ENCODE data around the gene CCNYL1.
"Not testable (repeated sequence)": the region's sequence is repeated elsewhere in the genome, so short reads cannot be mapped to it uniquely, and the experiment has no call there.

CCNYL1 gene
- long read RNA-seq, donor 1, partial matches to known transcripts, result 0 of 2 reads
- long read RNA-seq, donor 1, other reads (novel, unspliced or antisense), result 0 of 2 reads
- long read RNA-seq, donor 2, partial matches to known transcripts, result 5 of 6 reads
- long read RNA-seq, donor 2, other reads (novel, unspliced or antisense), result 0 of 6 reads
- long read RNA-seq, donor 3, partial matches to known transcripts, result 33 of 36 reads
- long read RNA-seq, donor 3, other reads (novel, unspliced or antisense), result 0 of 36 reads
- long read RNA-seq, donor 4, partial matches to known transcripts, result 0 of 3 reads
- long read RNA-seq, donor 4, other reads (novel, unspliced or antisense), result 0 of 3 reads
- long read RNA-seq, donor 5, partial matches to known transcripts, result 5 of 6 reads
- long read RNA-seq, donor 5, other reads (novel, unspliced or antisense), result 0 of 6 reads
- long read RNA-seq, donor 6, partial matches to known transcripts, result 5 of 5 reads
- long read RNA-seq, donor 6, other reads (novel, unspliced or antisense), result 0 of 5 reads
- long read RNA-seq, donor 7, partial matches to known transcripts, result 12 of 14 reads
- long read RNA-seq, donor 7, other reads (novel, unspliced or antisense), result 0 of 14 reads
- long read RNA-seq, donor 8, partial matches to known transcripts, result 6 of 8 reads
- long read RNA-seq, donor 8, other reads (novel, unspliced or antisense), result 0 of 8 reads

GRCh38 chr2:207710814-207711740, at the start of gene CCNYL1:
Gene CCNYL1, plus strand, starts transcription at chr2:207711640. Its CDS starts 257 bp downstream, at chr2:207711897.
- peak; percentile 83 for DNase-seq

- DNase-seq, result no peak
Observed at GRCh38 chr2:207662203-207662602, 49.2 kb upstream of the CCNYL1 start.

GRCh38 chr2:207663870-207664545, 47.4 kb upstream of the CCNYL1 start:
- DNase-seq, result no peak

GRCh38 chr2:207670887-207671286, 40.6 kb upstream of the CCNYL1 start:
- DNase-seq, result no peak

GRCh38 chr2:207673431-207673830, 38.0 kb upstream of the CCNYL1 start:
- DNase-seq, result no peak

- no peak for DNase-seq
Observed at GRCh38 chr2:207674266-207674774, 37.1 kb upstream of the CCNYL1 start.

- DNase-seq, result no peak
Observed at GRCh38 chr2:207674826-207675225, 36.6 kb upstream of the CCNYL1 start.

- DNase-seq, result no peak
Observed at GRCh38 chr2:207676827-207677354, 34.5 kb upstream of the CCNYL1 start.

- DNase-seq, result peak; percentile 18
Observed at GRCh38 chr2:207681431-207681830, 30.0 kb upstream of the CCNYL1 start.

- DNase-seq, result no peak
Observed at GRCh38 chr2:207682557-207682956, 28.9 kb upstream of the CCNYL1 start.

GRCh38 chr2:207683438-207683837, 28.0 kb upstream of the CCNYL1 start:
- DNase-seq, result no peak

GRCh38 chr2:207683879-207684627, 27.4 kb upstream of the CCNYL1 start:
- DNase-seq, result no peak

- DNase-seq, result no peak
Observed at GRCh38 chr2:207686812-207687211, 24.6 kb upstream of the CCNYL1 start.

GRCh38 chr2:207688597-207688996, 22.8 kb upstream of the CCNYL1 start:
- no peak for DNase-seq

- DNase-seq, result not testable (repeated sequence)
Observed at GRCh38 chr2:207690845-207691461, 20.5 kb upstream of the CCNYL1 start.

GRCh38 chr2:207692206-207693065, 19.0 kb upstream of the CCNYL1 start:
- no peak for DNase-seq

- no peak for DNase-seq
Observed at GRCh38 chr2:207693641-207694249, 17.7 kb upstream of the CCNYL1 start.

GRCh38 chr2:207694811-207695281, 16.6 kb upstream of the CCNYL1 start:
- DNase-seq, result no peak

GRCh38 chr2:207695293-207695692, 16.1 kb upstream of the CCNYL1 start:
- DNase-seq, result no peak

All from right kidney (tissue), 9 donors.